GM21619 (cell line): ENCODE data around the gene SUPT3H.
"Not testable (repeated sequence)": the region's sequence is repeated elsewhere in the genome, so short reads cannot be mapped to it uniquely, and the experiment has no call there.

ENCODE experiments used
- ATAC-seq: cut with Tn5 transposase; IDR thresholded peaks from one replicate; pipeline ENCODE4 v1.9.1; 2021; ENCODE audit not compliant: unreplicated experiment

Gene SUPT3H

GRCh38 chr6:45327956-45328522, 49.7 kb downstream of the SUPT3H start, which contains the start of gene RUNX2:
Gene RUNX2 (plus strand): TSS chr6:45328330. CDS start chr6:45328727, 397 bp downstream.
- no peak for ATAC-seq

- ATAC-seq = no peak
These were observed 50.9 kb downstream of the SUPT3H start for GRCh38 chr6:45326698-45327417.

GRCh38 chr6:45323656-45324224, 54.0 kb downstream of the SUPT3H start:
- ATAC-seq = no peak

GRCh38 chr6:45320349-45320748, 57.4 kb downstream of the SUPT3H start:
- no peak for ATAC-seq

GRCh38 chr6:45314146-45314545, 63.6 kb downstream of the SUPT3H start:
- no peak for ATAC-seq

GRCh38 chr6:45310118-45310788, 67.5 kb downstream of the SUPT3H start:
- no peak for ATAC-seq

- no peak for ATAC-seq
These were observed 72.2 kb downstream of the SUPT3H start for GRCh38 chr6:45305546-45305945.

GRCh38 chr6:45302832-45303231, 74.9 kb downstream of the SUPT3H start:
- ATAC-seq = no peak

- ATAC-seq = no peak
These were observed 76.2 kb downstream of the SUPT3H start for GRCh38 chr6:45301348-45302142.

- no peak for ATAC-seq
These were observed 77.0 kb downstream of the SUPT3H start for GRCh38 chr6:45300736-45301135.

GRCh38 chr6:45299096-45299581, 78.6 kb downstream of the SUPT3H start:
- ATAC-seq = no peak

- ATAC-seq = no peak
These were observed 80.4 kb downstream of the SUPT3H start for GRCh38 chr6:45297320-45297719.

GRCh38 chr6:45294065-45294701, 83.6 kb downstream of the SUPT3H start:
- ATAC-seq = not testable (repeated sequence)

GRCh38 chr6:45293306-45293705, 84.4 kb downstream of the SUPT3H start:
- no peak for ATAC-seq

GRCh38 chr6:45289751-45290514, 87.8 kb downstream of the SUPT3H start:
- no peak for ATAC-seq

GRCh38 chr6:45286707-45287106, 91.0 kb downstream of the SUPT3H start:
- ATAC-seq = not testable (repeated sequence)

- ATAC-seq = no peak
These were observed 99.4 kb downstream of the SUPT3H start for GRCh38 chr6:45278367-45278766.

GRCh38 chr6:45277741-45278140, 100.0 kb downstream of the SUPT3H start:
- ATAC-seq = not testable (repeated sequence)

GRCh38 chr6:45275358-45275757, 102.4 kb downstream of the SUPT3H start:
- no peak for ATAC-seq

- ATAC-seq = no peak
These were observed 105.1 kb downstream of the SUPT3H start for GRCh38 chr6:45272626-45273025.
